ENCODE data around the gene NDUFA12. TPM values are rescaled to one million over a fixed set of nuclear protein-coding genes. Genes with fewer than 3 reads are reported as not detected.
A peak's percentile ranks its signal among the peaks of the same experiment; 100 is the strongest.
"Not testable (repeated sequence)": the region's sequence is repeated elsewhere in the genome, so short reads cannot be mapped to it uniquely, and the experiment has no call there.

The NDUFA12 gene
- 413 and 426 TPM in 2 replicates for total RNA-seq (2014; rRNA removed; shearing (Covaris generic))

DNA sequence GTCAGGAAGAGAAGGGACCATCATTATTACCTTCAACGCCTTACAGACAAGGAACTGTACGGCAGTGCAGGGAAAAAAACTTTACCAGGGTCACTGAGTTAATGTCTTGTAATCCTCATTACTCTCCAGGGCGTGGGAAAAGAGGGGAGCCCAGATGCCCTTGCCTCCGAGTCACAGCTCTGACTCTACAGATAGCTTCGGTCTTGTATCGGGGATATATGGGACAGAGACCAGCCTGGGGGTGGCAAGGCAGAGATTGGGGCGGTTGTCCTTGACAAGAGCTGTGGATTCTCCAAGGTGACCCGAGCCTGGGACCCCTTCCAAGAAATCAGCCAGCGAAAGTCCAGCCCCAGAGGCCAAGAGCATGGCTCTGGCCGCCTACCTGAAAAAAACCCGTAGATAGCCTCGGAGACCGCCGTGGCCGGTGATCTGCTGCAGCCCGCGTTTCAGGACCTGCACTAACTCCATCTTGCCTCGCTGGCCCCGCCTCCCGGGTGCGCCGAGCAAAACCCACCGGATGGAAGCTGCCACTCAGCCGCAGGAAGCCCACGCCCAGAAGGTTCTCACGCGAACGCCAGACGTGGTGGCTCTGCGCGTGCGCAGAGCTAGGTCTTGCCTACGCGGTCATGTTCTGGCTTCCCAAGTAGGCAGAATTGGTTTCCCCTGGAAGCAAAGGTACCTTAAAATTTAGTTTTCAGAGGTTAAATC is at the start of gene NDUFA12:
NDUFA12 (minus strand) TSS at position 485 of the 708 bp plus-strand sequence; CDS start at position 468, 17 bp downstream.
- peak; percentile 95 for DNase-seq (ENCODE audit: low spot score)

DNA sequence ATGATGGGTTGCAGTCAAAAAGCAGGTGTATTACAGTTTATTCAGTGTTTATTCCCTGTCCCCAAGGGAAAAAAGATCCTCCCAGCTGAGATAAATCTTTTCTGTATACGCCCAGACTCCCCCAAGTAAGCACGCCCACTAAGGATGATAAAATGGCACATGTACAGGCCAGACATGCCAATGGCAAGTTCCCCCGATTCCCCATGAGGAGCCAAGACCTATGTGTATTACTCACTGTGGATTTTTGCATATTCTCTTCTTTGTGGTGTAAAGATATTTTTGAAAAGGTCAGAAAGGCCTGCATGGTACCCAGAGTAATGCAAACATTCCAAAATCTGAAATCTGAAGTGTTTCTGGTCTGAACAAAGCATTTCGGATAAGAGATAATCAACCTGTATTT is 47.7 kb upstream of the NDUFA12 start:
- no peak for DNase-seq (ENCODE audit: low spot score)

GRCh38 chr12:95037906-95038305 is 34.4 kb upstream of the NDUFA12 start:
- DNase-seq (ENCODE audit: low spot score), result peak; percentile 30

DNA sequence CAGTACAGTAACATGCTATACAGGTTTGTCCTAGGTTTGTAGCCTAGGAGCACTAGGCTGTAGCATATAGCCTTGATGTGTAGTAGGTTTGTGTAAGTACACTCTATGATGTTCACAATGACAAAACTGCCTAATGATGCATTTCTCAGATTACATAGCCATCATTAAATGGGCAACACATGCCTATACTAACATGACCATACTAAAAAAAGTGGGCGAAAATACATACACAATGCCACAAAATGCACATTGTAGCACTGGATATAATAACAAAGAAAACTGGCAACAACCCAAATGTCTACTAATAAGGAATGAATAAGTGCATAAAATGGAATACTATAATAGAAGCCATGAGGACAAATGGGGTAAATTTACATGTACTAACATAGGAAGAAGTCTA is 31.3 kb upstream of the NDUFA12 start:
- no peak for DNase-seq (ENCODE audit: low spot score)

DNA sequence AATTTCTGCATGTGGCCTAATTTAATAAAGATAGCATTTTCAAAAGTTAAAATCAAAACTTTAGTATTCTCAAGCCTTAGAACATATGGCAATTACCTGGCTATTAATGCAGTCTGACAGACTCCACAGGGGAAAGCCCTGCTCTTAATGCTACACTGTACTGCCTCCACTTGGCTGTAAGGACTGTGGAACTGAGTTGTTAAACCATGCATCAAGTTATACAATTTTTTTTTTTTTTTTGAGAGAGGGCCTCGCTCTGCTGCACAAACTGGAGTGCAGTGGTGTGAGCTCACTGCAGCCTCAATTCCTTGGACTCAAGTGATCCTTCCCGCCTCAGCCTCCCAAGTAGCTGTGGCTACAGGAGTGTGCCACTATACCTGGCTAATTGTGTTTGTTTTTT is 19.0 kb upstream of the NDUFA12 start:
- DNase-seq (ENCODE audit: low spot score), result no peak

DNA sequence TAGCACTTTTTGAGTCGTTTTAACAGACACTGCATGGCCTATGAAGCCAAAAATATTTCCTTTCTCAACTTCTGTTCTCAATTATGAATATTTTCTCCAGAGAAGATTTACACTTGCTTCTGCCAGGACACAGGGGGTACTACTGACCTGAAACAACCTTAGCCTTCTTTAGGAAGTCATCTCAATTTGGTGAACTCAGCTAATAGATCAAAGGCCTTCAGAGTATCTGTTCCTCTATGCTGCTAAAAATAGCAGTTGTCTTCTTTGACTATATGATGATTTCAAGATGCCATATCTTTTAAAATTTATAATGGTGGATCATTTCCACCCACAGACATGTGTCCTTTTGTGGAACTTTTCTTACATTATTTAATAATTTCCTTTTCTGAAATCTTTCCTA is 14.0 kb upstream of the NDUFA12 start:
- DNase-seq (ENCODE audit: low spot score), result no peak

GRCh38 chr12:95016120-95016519 is 12.6 kb upstream of the NDUFA12 start:
- no peak for DNase-seq (ENCODE audit: low spot score)

GRCh38 chr12:95014554-95014953 is 11.1 kb upstream of the NDUFA12 start:
- DNase-seq (ENCODE audit: low spot score), result no peak

DNA sequence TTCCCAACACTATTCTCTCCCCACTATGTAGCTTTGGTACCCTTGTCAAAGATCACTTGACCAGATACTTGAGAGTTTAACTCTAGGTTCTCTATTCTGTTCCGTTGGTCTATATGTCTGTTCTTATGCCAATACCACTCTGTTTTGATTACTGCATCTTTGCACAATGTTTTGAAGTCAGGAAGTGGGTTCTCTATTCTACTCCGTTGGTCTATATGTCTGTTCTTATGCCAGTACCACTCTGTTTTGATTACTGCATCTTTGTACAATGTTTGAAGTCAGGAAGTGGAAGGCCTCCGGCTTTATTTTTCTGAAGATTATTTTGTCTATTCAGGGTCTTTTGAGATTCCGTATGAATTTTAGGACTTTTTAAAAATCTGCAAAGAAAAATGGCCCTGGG is 2.7 kb upstream of the NDUFA12 start:
- DNase-seq (ENCODE audit: low spot score), result no peak

DNA sequence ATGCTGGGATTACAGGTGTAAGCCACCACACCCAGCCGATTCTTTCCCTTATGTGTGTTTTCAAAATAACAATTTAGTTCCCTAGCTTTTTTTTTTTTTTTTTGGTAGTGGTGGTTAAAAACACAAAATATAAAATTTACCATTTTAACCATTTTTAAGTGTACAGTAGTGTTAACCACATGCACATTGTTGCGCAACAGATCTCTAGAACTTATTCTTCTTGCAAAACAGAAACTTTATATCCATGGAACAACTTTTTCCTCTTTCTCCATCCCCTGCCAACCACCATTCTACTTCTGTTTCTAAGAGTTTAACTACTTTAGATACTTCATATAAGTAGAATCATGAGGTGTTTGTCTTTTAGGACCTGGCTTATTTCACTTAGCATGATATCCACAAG is 1.1 kb upstream of the NDUFA12 start:
- DNase-seq (ENCODE audit: low spot score), result no peak

- no peak for DNase-seq (ENCODE audit: low spot score)
Observed at GRCh38 chr12:95003921-95004272, 400 bp upstream of the NDUFA12 start.

DNA sequence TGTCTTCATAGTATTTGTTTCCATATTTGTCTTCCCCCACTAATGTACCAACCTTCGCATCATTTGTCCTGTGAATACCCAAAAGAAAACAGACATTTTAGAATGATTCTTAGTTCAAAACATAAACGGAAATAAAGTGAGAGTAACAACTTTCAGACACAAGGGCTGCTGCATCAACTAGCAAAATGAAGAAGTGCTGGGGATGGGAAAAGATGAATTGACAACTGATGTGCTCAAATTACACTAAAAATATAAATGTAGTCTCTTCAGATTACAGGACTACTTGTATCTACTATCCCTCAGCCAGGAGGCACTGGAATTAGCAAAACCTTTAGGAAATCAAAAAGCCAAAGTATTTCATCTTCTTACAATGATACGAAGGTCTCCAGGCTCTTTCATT is 743 bp downstream of the NDUFA12 start:
- no peak for DNase-seq (ENCODE audit: low spot score)

- DNase-seq (ENCODE audit: low spot score), result no peak
Observed at GRCh38 chr12:94998326-94998725, 5.2 kb downstream of the NDUFA12 start.

- no peak for DNase-seq (ENCODE audit: low spot score)
Observed at GRCh38 chr12:94997726-94998125, 5.8 kb downstream of the NDUFA12 start.

GRCh38 chr12:94997061-94997460 is 6.4 kb downstream of the NDUFA12 start:
- DNase-seq (ENCODE audit: low spot score), result no peak

DNA sequence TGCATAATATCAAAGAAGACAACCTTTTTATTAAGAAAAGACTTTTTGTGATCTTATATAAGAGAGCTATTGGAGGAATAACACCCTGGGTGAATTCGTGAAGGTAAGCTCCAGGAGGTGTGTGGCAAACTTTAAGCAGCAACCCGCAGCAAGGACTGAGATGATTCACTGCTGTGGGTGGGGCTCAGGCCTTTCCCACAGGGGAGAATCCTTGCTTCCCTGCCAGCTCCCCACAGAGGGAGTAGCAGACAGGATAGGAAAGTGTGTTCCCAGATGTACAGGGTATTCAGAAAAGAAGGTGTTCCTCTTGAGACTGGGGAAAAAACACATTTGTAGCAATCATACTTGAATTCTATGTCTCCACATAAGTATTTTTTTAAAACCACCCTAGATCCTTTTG is 9.2 kb downstream of the NDUFA12 start:
- DNase-seq (ENCODE audit: low spot score), result peak; percentile 61

DNA sequence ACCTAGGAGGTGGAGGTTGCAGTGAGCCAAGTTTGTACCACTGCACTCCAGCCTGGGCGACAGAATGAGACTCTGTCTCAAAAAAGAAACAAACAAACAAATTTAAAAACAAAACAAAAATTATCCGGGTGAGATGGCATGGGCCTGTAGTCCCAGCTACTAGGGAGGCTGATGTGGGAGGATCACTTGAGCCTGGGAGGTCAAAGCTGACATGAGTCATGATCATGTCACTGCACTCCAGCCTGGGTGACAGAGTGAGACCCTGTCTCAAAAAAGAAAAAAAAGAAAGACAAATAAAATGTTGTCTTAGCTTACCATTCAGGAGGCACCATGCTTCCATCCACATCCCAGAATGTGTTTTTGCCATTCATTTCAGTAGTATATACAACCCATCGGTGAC is 9.6 kb downstream of the NDUFA12 start:
- DNase-seq (ENCODE audit: low spot score), result not testable (repeated sequence)

DNA sequence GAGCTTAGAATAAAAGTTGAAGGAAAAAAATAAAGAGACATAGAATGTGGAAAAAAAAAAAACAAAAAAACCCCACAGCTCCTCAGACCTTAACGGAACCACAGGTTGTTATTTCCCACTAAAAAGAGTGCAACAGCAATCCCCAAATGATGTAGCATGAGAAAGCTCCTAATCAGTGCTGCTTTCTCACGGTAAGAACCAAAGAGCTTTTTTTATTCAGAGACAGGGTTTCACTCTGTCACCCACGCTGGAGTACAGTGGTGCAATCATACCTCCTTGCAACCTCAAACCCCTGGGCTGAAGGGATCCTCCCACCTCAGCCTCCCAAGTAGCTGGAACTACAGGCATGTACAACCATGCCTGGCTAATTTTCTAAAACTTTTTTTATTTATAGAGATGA is 13.3 kb downstream of the NDUFA12 start:
- DNase-seq (ENCODE audit: low spot score), result no peak

DNA sequence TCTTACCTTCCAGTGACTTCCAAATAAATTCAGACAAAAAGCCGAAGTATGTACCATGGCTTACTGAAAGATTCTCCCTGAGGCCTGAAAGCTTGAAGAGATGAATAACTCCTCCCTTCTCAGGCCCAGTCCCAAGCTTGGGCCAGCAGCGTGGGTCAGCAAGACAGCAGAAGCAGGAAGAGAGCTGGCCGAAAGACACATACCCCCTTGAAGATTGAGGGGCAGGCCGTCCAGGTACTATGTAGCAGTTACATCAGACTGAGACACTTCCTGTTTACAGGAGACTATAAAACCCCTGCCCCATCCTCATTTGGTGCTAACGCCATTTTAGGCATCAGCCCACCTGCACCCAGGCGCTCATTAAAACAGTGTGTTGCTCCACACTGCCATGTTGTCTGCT is 15.0 kb downstream of the NDUFA12 start:
- DNase-seq (ENCODE audit: low spot score), result no peak

DNA sequence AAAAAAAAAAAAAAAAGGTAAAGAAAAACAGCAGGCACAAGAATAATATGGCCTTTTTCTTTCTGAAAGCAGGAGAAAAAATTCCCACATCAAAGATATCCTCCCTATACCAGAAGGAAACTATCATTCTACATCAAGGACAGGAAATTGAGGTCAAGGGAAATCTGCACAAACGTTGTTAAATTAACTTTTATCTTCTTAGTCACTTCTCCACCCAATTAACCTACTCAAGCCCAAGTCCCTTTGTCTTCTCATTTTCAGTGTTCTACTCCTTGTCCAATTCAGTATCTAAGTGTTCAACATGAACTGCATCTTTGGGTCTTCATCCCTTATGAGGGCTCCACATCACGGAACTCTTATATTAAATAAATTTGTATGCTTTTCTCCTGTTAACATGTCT is 15.7 kb downstream of the NDUFA12 start:
- DNase-seq (ENCODE audit: low spot score), result no peak

- DNase-seq (ENCODE audit: low spot score), result no peak
Observed at GRCh38 chr12:94987076-94987669, 16.3 kb downstream of the NDUFA12 start.

GRCh38 chr12:94985099-94985498 is 18.4 kb downstream of the NDUFA12 start:
- not testable (repeated sequence) for DNase-seq (ENCODE audit: low spot score)

DNA sequence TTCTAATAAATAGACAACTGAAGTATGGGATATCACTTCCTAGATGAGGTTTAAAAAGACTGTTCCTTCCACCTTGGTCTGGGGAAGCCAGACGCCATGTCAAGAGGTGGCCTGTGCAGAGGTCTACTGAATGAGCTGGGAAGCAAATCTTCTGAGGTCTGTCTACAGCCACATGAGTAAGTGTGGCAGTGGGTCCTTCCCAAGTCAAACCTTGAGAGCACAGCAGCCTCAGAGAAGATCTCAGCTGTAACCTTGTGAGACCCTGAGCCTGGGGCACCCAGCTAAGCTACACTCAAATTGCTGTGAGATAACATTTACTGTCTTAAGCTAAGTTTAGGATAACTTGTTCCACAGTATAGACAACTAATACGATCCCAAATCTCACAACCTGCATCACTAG is 20.2 kb downstream of the NDUFA12 start:
- DNase-seq (ENCODE audit: low spot score), result no peak

DNA sequence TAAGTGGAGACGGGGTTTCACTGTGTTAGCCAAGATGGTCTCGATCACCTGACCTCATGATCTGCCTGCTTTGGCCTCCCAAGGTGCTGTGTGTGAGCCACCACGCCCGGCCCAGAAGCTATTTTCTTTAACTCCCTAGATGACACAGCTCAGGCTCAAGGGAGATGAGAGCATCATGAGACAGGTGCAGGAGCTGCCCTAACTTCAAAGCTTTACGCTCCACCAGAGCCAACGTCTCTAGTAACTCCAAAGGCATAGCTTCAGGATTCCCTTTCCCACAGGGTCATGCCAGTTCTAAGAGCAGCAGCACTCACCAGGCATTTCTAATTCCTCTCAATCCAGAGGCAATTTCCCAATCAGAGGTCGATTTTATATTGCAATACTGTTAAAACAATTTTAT is 21.0 kb downstream of the NDUFA12 start:
- no peak for DNase-seq (ENCODE audit: low spot score)

All from H4 (cell line).